PC-9 (cell line): ENCODE results near the gene SBNO1.

Source experiments
- EZH2 ChIP-seq: fragments of 200-600 bp; sonication (generic); IDR thresholded peaks from 2 replicates; pipeline ENCODE4 v1.8.0; 2017; ENCODE audit warnings: antibody characterized with exemption, low read depth
- TF ChIP-seq, protein P1 (sequence below): fragments of 200-600 bp; sonication (generic); conservative IDR thresholded peaks from 2 replicates; pipeline ENCODE4 v1.6.1; 2017; ENCODE audit warnings: mixed run types, antibody characterized with exemption, mild to moderate bottlenecking, moderate library complexity

- TF ChIP-seq, protein P1, sequence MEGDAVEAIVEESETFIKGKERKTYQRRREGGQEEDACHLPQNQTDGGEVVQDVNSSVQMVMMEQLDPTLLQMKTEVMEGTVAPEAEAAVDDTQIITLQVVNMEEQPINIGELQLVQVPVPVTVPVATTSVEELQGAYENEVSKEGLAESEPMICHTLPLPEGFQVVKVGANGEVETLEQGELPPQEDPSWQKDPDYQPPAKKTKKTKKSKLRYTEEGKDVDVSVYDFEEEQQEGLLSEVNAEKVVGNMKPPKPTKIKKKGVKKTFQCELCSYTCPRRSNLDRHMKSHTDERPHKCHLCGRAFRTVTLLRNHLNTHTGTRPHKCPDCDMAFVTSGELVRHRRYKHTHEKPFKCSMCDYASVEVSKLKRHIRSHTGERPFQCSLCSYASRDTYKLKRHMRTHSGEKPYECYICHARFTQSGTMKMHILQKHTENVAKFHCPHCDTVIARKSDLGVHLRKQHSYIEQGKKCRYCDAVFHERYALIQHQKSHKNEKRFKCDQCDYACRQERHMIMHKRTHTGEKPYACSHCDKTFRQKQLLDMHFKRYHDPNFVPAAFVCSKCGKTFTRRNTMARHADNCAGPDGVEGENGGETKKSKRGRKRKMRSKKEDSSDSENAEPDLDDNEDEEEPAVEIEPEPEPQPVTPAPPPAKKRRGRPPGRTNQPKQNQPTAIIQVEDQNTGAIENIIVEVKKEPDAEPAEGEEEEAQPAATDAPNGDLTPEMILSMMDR: no peak
- TF ChIP-seq EZH2: no peak
These were observed 27.6 kb downstream of the SBNO1 start for GRCh38 chr12:123337070-123337469.
